IMR-90 (cell line): ENCODE results near the gene SDK1. TPM values are rescaled to one million over a fixed set of nuclear protein-coding genes. Genes with fewer than 3 reads are reported as not detected.

Experiments used
- ATAC-seq: fragments of 200-7000 bp; cut with Tn5 transposase; 2 replicates; pipeline ENCODE4 v1.9.1; 2020; ENCODE audit warnings: low read depth, mild to moderate bottlenecking, moderate library complexity
- BruUV-seq: library from RNA; stranded (reverse); fragments of 400-500 nt; replicated peaks from 2 replicates; lab custom pipeline; 2021; lab: Mats Ljungman, UMichigan
- CTCF ChIA-PET: fragments of 300-600 bp; formaldehyde crosslinking; extraction: SDS; loops from one replicate; lab custom pipeline; 2021; ENCODE audit warnings: antibody characterized with exemption; lab: Yijun Ruan, JAX
- POLR2A ChIA-PET: fragments of 300-600 bp; sonication (Branson Sonifier 250); formaldehyde crosslinking; loops from one replicate; lab custom pipeline; 2022; ENCODE audit warnings: antibody characterized with exemption; ENCODE audit not compliant: unreplicated experiment; lab: Charles Lee
- DNase-seq: peaks from one replicate; pipeline ENCODE4 v3.0.0; 2013
- H2AFZ ChIP-seq: replicated peaks from 2 replicates; pipeline ENCODE3; 2013; ENCODE audit warnings: low read length, mild to moderate bottlenecking; ENCODE audit not compliant: poor library complexity
- H2AK5ac ChIP-seq: 2 replicates; pipeline ENCODE4 v1.6.1; 2013; ENCODE audit warnings: low read depth, low read length, inconsistent platforms
- H2AK9ac ChIP-seq: replicated peaks from 2 replicates; pipeline ENCODE3; 2013; ENCODE audit warnings: mild to moderate bottlenecking, low read depth, low read length, moderate library complexity; ENCODE audit not compliant: poor library complexity
- H2BK120ac ChIP-seq: 2 replicates; pipeline ENCODE4 v1.6.1; 2013; ENCODE audit warnings: low read depth, low read length, inconsistent platforms
- H2BK15ac ChIP-seq: 3 replicates; pipeline ENCODE4 v1.6.1; 2013; ENCODE audit warnings: low read depth, low read length, inconsistent platforms
- H2BK20ac ChIP-seq: 2 replicates; pipeline ENCODE4 v1.6.1; 2013; ENCODE audit warnings: low read depth, mild to moderate bottlenecking, inconsistent platforms, low read length, moderate library complexity
- H2BK5ac ChIP-seq: 2 replicates; pipeline ENCODE4 v1.6.1; 2013; ENCODE audit warnings: mild to moderate bottlenecking, low read depth, low read length, inconsistent platforms; ENCODE audit not compliant: poor library complexity, severe bottlenecking
- H3K14ac ChIP-seq: replicated peaks from 2 replicates; pipeline ENCODE4 v1.6.1; 2013; ENCODE audit warnings: low read depth, low read length, inconsistent platforms
- H3K18ac ChIP-seq: 2 replicates; pipeline ENCODE4 v1.6.1; 2013; ENCODE audit warnings: low read depth, low read length, control low read depth
- H3K23ac ChIP-seq: 2 replicates; pipeline ENCODE4 v1.6.1; 2013; ENCODE audit warnings: low read depth, low read length, inconsistent platforms
- H3K27ac ChIP-seq: 2 replicates; pipeline ENCODE4 v1.5.1; 2013; ENCODE audit warnings: mild to moderate bottlenecking, control low read depth, low read length; ENCODE audit not compliant: insufficient read depth
- H3K27me3 ChIP-seq: 2 replicates; pipeline ENCODE4 v1.6.1; 2013; ENCODE audit warnings: low read length; ENCODE audit not compliant: control insufficient read depth, insufficient read depth
- H3K36me3 ChIP-seq: 2 replicates; pipeline ENCODE4 v1.6.1; 2013; ENCODE audit warnings: low read length, mixed read lengths; ENCODE audit not compliant: control insufficient read depth, insufficient read depth
- H3K4ac ChIP-seq: 2 replicates; pipeline ENCODE4 v1.6.1; 2013; ENCODE audit warnings: low read depth, low read length, inconsistent platforms
- H3K4me1 ChIP-seq: 2 replicates; pipeline ENCODE4 v1.6.1; 2013; ENCODE audit warnings: low read length, mixed read lengths; ENCODE audit not compliant: control insufficient read depth, insufficient read depth
- H3K4me2 ChIP-seq: 2 replicates; pipeline ENCODE4 v1.6.1; 2013; ENCODE audit warnings: low read depth, mild to moderate bottlenecking, control low read depth, low read length, moderate library complexity
- H3K4me3 ChIP-seq: 2 replicates; pipeline ENCODE4 v1.5.1; 2013; ENCODE audit warnings: low read depth, mild to moderate bottlenecking, control low read depth, low read length, moderate library complexity; ENCODE audit not compliant: insufficient read depth
- H3K56ac ChIP-seq: 2 replicates; pipeline ENCODE4 v1.6.1; 2013; ENCODE audit warnings: low read length, inconsistent platforms; ENCODE audit not compliant: insufficient read depth; ENCODE audit errors: extremely low read depth
- H3K79me1 ChIP-seq, 2 experiments: 2 replicates each; pipeline ENCODE4 v1.6.1; 2013; ENCODE audit warnings: low read length in 2 of 2, inconsistent platforms in 1 of 2, low read depth in 1 of 2
- H3K9ac ChIP-seq: 2 replicates; pipeline ENCODE4 v1.6.1; 2013; ENCODE audit warnings: low read depth, low read length, control low read depth
- H3K9me1 ChIP-seq: 2 replicates; pipeline ENCODE4 v1.6.1; 2013; ENCODE audit warnings: low read length, inconsistent platforms; ENCODE audit not compliant: insufficient read depth
- H3K9me3 ChIP-seq: 2 replicates; pipeline ENCODE4 v1.6.1; 2013; ENCODE audit warnings: low read length; ENCODE audit not compliant: control insufficient read depth, insufficient read depth
- H4K20me1 ChIP-seq: 2 replicates; pipeline ENCODE4 v1.6.1; 2013; ENCODE audit warnings: low read length, inconsistent platforms; ENCODE audit not compliant: insufficient read depth
- H4K5ac ChIP-seq: 2 replicates; pipeline ENCODE4 v1.6.1; 2013; ENCODE audit warnings: mild to moderate bottlenecking, low read depth, low read length, control low read depth
- H4K8ac ChIP-seq, 2 experiments: 2 replicates each; pipeline ENCODE4 v1.6.1; 2013; ENCODE audit warnings: low read depth in 2 of 2, low read length in 2 of 2, control low read depth in 1 of 2, inconsistent platforms in 1 of 2
- H4K91ac ChIP-seq: 2 replicates; pipeline ENCODE4 v1.6.1; 2013; ENCODE audit warnings: low read depth, low read length, inconsistent platforms; ENCODE audit not compliant: insufficient read depth
- CEBPB ChIP-seq: IDR thresholded peaks from 2 replicates; pipeline ENCODE4 v1.6.1; 2012; ENCODE audit warnings: low read depth, low read length, improper control_type of control experiment
- WGBS, 2 experiments: methylation state at CpG; one replicate each; pipeline versions ENCODE4 v1.1.5 to v1.1.7; 2013; ENCODE audit warnings: missing lambda C conversion rate in 2 of 2; ENCODE audit not compliant: insufficient read length in 1 of 2; ENCODE audit errors: extremely low coverage in 2 of 2; 5-methylcytosine and 5-hydroxymethylcytosine counted together
- dilution Hi-C: fragments of 300-500 bp; cut with HindIII; formaldehyde crosslinking; loops from one replicate; pipeline ENCODE4 v1.14.3; 2018; ENCODE audit warnings: low sequenced_read_pairs; ENCODE audit not compliant: unreplicated experiment
- in situ Hi-C: fragments of 300-500 bp; cut with MboI; formaldehyde crosslinking; loops from 3 replicates; pipeline ENCODE4 v1.14.3; 2019; ENCODE audit warnings: low sequenced_read_pairs, inconsistent platforms, mixed read lengths
- intact Hi-C: fragments of 100-400 bp; cut with micrococcal nuclease; formaldehyde crosslinking; loops from 2 replicates; pipeline ENCODE4 v1.10.0; 2022
- polyA plus RNA-seq, 3 experiments: library from polyadenylated mRNA; depleted of rRNA; stranded (reverse); fragments of >200 nt; gene quantifications; 2 replicates each; pipeline ENCODE4 v1.2.3, GENCODE V29; 2012; ENCODE audit warnings: low replicate concordance in 1 of 3
- total RNA-seq: library from RNA; depleted of rRNA; stranded (reverse); fragments of >200 nt; gene quantifications from 2 replicates; pipeline ENCODE4 v1.2.3, GENCODE V29; 2012
- TF ChIP-seq, protein P1 (sequence below): fragments of 150-350 bp; IDR thresholded peaks from 2 replicates; pipeline ENCODE4 v1.6.1; 2017; ENCODE audit warnings: mild to moderate bottlenecking, antibody characterized with exemption, low read length, low read depth

The SDK1 gene
- total and polyA plus RNA-seq, 2 of the 4 experiments (the other 2 are of a cell fraction): 1.5 to 1.6 TPM

DNA sequence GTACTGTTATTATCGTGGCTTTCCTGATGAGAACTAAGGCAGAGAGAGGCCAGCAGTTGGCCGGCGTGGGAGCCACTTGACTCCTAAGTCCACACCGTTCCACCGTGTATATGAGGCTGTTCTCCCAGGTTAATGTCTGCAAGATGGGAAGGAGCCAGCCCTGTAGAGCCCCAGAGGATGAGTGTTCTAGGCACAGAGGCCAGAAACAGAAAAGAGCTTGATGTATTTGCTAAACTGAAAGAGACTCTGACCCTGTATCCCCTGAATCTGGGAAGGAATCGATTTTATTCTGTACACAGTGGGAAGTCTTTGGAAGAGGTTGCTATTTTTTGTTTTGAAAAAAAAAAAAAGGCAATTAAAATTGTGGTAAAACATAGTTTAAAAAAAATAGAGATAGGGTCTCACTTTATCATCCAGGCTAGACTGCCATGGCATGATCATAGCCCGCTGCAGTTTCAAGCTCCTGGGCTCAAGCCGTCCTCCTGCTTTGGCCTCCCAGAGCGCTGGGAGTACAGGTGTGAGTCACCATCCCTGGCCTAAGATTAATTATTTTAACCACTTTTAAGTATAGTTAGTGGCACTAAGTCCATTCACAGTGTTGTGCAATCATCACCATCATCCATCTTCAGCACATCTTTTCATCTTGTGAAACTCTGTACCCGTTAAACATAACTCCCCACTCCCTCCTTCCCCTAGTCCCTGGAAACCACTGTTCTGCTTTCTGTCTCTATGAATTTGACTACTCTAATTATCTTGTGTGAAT, 348.8 kb downstream of the SDK1 start:
- H3K4me1 ChIP-seq: no peaks in the 10 kb centered on the region
- H4K20me1 ChIP-seq: no peaks in the 10 kb centered on the region
- H3K23ac ChIP-seq: no peak overlapping the region
- DNase-seq (peak; percentile 21), ATAC-seq (no peak)
- H2BK20ac ChIP-seq: no peak overlapping the region
- no peaks in the 10 kb centered on the region for H3K79me1 ChIP-seq
- no peak overlapping the region for H2BK120ac ChIP-seq
- ChIA-PET POLR2A (no interaction called here), CTCF (no interaction called here)
- H2AK5ac ChIP-seq: no peak overlapping the region
- no peak overlapping the region for H2AK9ac ChIP-seq
- no peak overlapping the region for H3K14ac ChIP-seq
- no peak overlapping the region for H2AFZ ChIP-seq
- H3K9ac ChIP-seq: no peak overlapping the region
- no TSS peak for BruUV-seq
- H3K9me1 ChIP-seq: no peaks in the 10 kb centered on the region
- no peak overlapping the region for H4K5ac ChIP-seq
- H3K27me3 ChIP-seq: no peaks in the 10 kb centered on the region
- H4K8ac ChIP-seq: no peak overlapping the region
- H3K36me3 ChIP-seq: no peaks in the 10 kb centered on the region
- H3K4ac ChIP-seq: no peak overlapping the region
- H2BK15ac ChIP-seq: no peak overlapping the region
- H3K4me3 ChIP-seq: no peak overlapping the region
- no peak overlapping the region for H4K91ac ChIP-seq
- TF ChIP-seq CEBPB: peak; percentile 83
- TF ChIP-seq, protein P1, sequence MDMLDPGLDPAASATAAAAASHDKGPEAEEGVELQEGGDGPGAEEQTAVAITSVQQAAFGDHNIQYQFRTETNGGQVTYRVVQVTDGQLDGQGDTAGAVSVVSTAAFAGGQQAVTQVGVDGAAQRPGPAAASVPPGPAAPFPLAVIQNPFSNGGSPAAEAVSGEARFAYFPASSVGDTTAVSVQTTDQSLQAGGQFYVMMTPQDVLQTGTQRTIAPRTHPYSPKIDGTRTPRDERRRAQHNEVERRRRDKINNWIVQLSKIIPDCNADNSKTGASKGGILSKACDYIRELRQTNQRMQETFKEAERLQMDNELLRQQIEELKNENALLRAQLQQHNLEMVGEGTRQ: no peak
- intact Hi-C loops (no loop called here), dilution Hi-C loops (no loop called here), in situ Hi-C loops (no loop called here)
- no peak overlapping the region for H3K18ac ChIP-seq
- no peak overlapping the region for H2BK5ac ChIP-seq
- H3K4me2 ChIP-seq: no peak overlapping the region
- no CpG with 5 or more reads among the region's 10 CpGs for WGBS, 2 experiments
- no peak overlapping the region for H3K56ac ChIP-seq
- H3K27ac ChIP-seq: no peak overlapping the region
- H3K9me3 ChIP-seq: peaks cover 2% of the 10 kb centered on the region; the same call in 1 of the 2 replicates
